Lung (tissue), 12 donors: ENCODE measurements around the gene NOXA1. TPM values are rescaled to one million over a fixed set of nuclear protein-coding genes. Genes with fewer than 3 reads are reported as not detected.

Source experiments
- ATAC-seq: fragments of 200-7000 bp; cut with Tn5 transposase; one replicate; pipeline ENCODE4 v1.9.1; 2020; ENCODE audit warnings: moderate number of reproducible peaks; ENCODE audit not compliant: insufficient read depth, low FRiP score
- DNase-seq, 3 donors: peaks; one replicate each; pipeline ENCODE4 v3.0.0-alpha.2; 2013 to 2017
- H3K27ac ChIP-seq, 2 donors: one replicate each; pipeline ENCODE4 v1.5.1; 2013; ENCODE audit warnings: mild to moderate bottlenecking in 2 of 2, moderate library complexity in 2 of 2, control low read depth in 1 of 2, inconsistent platforms in 1 of 2, low read depth in 1 of 2, low read length in 1 of 2
- H3K27me3 ChIP-seq, 3 donors: one replicate each; pipeline ENCODE4 v1.5.1; 2013; ENCODE audit warnings: low read length in 2 of 3; ENCODE audit not compliant: control insufficient read depth in 3 of 3, insufficient read depth in 3 of 3
- H3K36me3 ChIP-seq, 4 donors: one replicate each; pipeline ENCODE4 v1.5.1; 2013; ENCODE audit warnings: low read length in 4 of 4, mild to moderate bottlenecking in 1 of 4, moderate library complexity in 1 of 4; ENCODE audit not compliant: control insufficient read depth in 4 of 4, insufficient read depth in 4 of 4
- H3K4me1 ChIP-seq, 5 donors: one replicate each; pipeline ENCODE4 v1.5.1; 2013; ENCODE audit warnings: low read length in 5 of 5, mild to moderate bottlenecking in 2 of 5, moderate library complexity in 1 of 5; ENCODE audit not compliant: control insufficient read depth in 5 of 5, insufficient read depth in 5 of 5
- H3K4me3 ChIP-seq: one replicate; pipeline ENCODE4 v1.5.1; 2013; ENCODE audit warnings: mild to moderate bottlenecking, control low read depth, moderate library complexity
- H3K9ac ChIP-seq, 2 donors: one replicate each; pipeline ENCODE4 v1.5.1; 2013; ENCODE audit warnings: low read length in 2 of 2, control low read depth in 1 of 2; ENCODE audit not compliant: insufficient read depth in 1 of 2
- H3K9me3 ChIP-seq, 4 donors: one replicate each; pipeline ENCODE4 v1.5.1; 2013; ENCODE audit warnings: low read length in 3 of 4, mild to moderate bottlenecking in 1 of 4, moderate library complexity in 1 of 4; ENCODE audit not compliant: control insufficient read depth in 4 of 4, insufficient read depth in 3 of 4
- WGBS, 2 donors: extraction: QIAGEN DNeasy Blood & Tissue Kit; methylation state at CpG; one replicate each; pipeline ENCODE4 v1.1.7; 2013; 5-methylcytosine and 5-hydroxymethylcytosine counted together
- polyA plus RNA-seq, 2 donors: library from polyadenylated mRNA; stranded (reverse); fragments of 200-250 nt; gene quantifications; one replicate each; pipeline ENCODE4 v1.2.1, GENCODE V29; 2013
- total RNA-seq, 2 donors: library from RNA; depleted of rRNA in 1 of 2; stranded (reverse); fragments of >200 nt in 1 of 2; gene quantifications; one replicate each; pipeline ENCODE4 v1.2.1, GENCODE V29; 2014 to 2021
- TF ChIP-seq, protein P1 (sequence below): IDR thresholded peaks from 2 replicates; pipeline ENCODE4 v1.5.1; 2012; ENCODE audit warnings: mild to moderate bottlenecking; ENCODE audit errors: control extremely low read depth, extremely low read depth
- donor health status: control.
- donor health status: control.
- donor health status: Bipolar disorder and iron deficiency.
- donor health status: healthy.
- donor health status: DM: yes; HTN: yes; CAD: no.

The NOXA1 gene
- total and polyA plus RNA-seq, 4 donors, result 2.1 to 11.7 (median 6.6) TPM

DNA sequence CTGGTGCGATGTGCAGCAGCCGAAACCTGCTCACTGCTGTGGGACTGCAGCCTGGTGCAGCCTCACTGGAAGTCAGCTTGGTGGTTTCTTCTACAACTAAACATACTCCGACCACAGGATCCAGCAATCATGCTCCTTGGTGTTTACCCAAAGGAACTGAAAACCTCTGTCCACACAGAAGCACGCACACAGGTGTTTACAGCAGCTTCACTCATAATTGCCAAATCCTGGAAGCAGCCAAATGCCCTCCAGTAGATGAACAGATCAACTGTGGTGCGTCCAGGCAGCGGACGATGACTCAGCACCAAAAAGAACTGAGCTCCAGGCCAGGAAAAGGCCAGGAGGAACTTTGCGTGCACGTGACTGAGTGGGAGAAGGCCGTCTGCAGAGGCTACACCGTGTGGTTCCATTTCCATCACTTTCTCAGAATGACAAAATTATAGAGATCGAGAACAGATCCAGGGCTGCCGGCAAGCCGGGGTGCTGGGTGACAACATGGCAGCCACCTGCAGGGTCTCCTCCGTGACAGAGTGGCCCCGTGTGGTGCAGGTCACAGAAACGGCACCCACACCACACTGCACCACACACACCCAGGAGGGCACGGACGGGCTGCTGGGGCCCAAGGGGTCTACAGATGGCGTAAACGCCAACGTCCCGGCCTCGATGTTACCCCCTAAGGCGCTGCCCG, 59.0 kb downstream of the NOXA1 start:
- WGBS, 2 donors, result 59 to 75% methylated on average over 26 of the region's 26 CpGs

More for the DNA sequence above, 59.0 kb downstream of the NOXA1 start:
- Histone ChIP-seq H3K4me1 (peaks cover 0 to 4% (median 0%) of the 10 kb centered on the region in 5 donors), H3K27ac (no peak overlapping the region), H3K9ac (no peak overlapping the region), H3K27me3 (no peaks in the 10 kb centered on the region), H3K36me3 (no peaks in the 10 kb centered on the region), H3K4me3 (no peak overlapping the region), H3K9me3 (no peaks in the 10 kb centered on the region)
- ATAC-seq (peak; percentile 25), DNase-seq (no peak)
- TF ChIP-seq, protein P1, sequence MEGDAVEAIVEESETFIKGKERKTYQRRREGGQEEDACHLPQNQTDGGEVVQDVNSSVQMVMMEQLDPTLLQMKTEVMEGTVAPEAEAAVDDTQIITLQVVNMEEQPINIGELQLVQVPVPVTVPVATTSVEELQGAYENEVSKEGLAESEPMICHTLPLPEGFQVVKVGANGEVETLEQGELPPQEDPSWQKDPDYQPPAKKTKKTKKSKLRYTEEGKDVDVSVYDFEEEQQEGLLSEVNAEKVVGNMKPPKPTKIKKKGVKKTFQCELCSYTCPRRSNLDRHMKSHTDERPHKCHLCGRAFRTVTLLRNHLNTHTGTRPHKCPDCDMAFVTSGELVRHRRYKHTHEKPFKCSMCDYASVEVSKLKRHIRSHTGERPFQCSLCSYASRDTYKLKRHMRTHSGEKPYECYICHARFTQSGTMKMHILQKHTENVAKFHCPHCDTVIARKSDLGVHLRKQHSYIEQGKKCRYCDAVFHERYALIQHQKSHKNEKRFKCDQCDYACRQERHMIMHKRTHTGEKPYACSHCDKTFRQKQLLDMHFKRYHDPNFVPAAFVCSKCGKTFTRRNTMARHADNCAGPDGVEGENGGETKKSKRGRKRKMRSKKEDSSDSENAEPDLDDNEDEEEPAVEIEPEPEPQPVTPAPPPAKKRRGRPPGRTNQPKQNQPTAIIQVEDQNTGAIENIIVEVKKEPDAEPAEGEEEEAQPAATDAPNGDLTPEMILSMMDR, result no peak

Other genes with a start within 250 kb of the NOXA1 start
- 10 to 100 TPM; 31.9 to 60.9 TPM for gene ANAPC2, start 234.8 kb upstream of the NOXA1 start, total RNA-seq
- gene ANAPC2, start 234.8 kb upstream of the NOXA1 start, polyA plus RNA-seq, result 10 to 100 TPM; 32.3 to 50.0 TPM
- gene SSNA1, start 234.7 kb upstream of the NOXA1 start, total RNA-seq, result 10 to 100 TPM; 40.8 to 87.0 TPM
- 100 to 1,000 TPM; 114 to 144 TPM for gene SSNA1, start 234.7 kb upstream of the NOXA1 start, polyA plus RNA-seq
- gene TPRN, start 222.7 kb upstream of the NOXA1 start, total RNA-seq, result 10 to 100 TPM in 1 of 2 donors, 1 to 10 TPM in 1; 8.9 to 30.6 TPM
- 10 to 100 TPM; 12.6 to 18.3 TPM for gene TPRN, start 222.7 kb upstream of the NOXA1 start, polyA plus RNA-seq
- 10 to 100 TPM; 26.0 to 35.8 TPM for gene TMEM203, start 217.7 kb upstream of the NOXA1 start, total RNA-seq
- gene TMEM203, start 217.7 kb upstream of the NOXA1 start, polyA plus RNA-seq, result 10 to 100 TPM; 31.8 to 39.3 TPM
- gene NDOR1, start 217.7 kb upstream of the NOXA1 start, total RNA-seq, result 10 to 100 TPM in 1 of 2 donors, 1 to 10 TPM in 1; 4.5 to 22.0 TPM
- 10 to 100 TPM; 11.8 to 12.2 TPM for gene NDOR1, start 217.7 kb upstream of the NOXA1 start, polyA plus RNA-seq
- gene RNF208, start 201.2 kb upstream of the NOXA1 start, total RNA-seq, result 1 to 10 TPM; 1.7 to 7.5 TPM
- 10 to 100 TPM in 1 of 2 donors, 1 to 10 TPM in 1; 3.1 to 12.0 TPM for gene RNF208, start 201.2 kb upstream of the NOXA1 start, polyA plus RNA-seq
- under 1 TPM in 1 of 2 donors, not detected in 1; 0.92 TPM for gene CYSRT1, start 198.2 kb upstream of the NOXA1 start, total RNA-seq
- 1 to 10 TPM in 1 of 2 donors, under 1 TPM in 1; 0.70 to 2.7 TPM for gene CYSRT1, start 198.2 kb upstream of the NOXA1 start, polyA plus RNA-seq
- gene RNF224, start 195.9 kb upstream of the NOXA1 start, total RNA-seq, result 1 to 10 TPM in 1 of 2 donors, under 1 TPM in 1; 0.52 to 1.1 TPM
- 1 to 10 TPM in 1 of 2 donors, under 1 TPM in 1; 0.24 to 1.1 TPM for gene RNF224, start 195.9 kb upstream of the NOXA1 start, polyA plus RNA-seq
- under 1 TPM in 1 of 2 donors, not detected in 1; 0.65 TPM for gene SLC34A3, start 192.5 kb upstream of the NOXA1 start, total RNA-seq
- gene SLC34A3, start 192.5 kb upstream of the NOXA1 start, polyA plus RNA-seq, result under 1 TPM; 0.03 to 0.12 TPM
- 100 to 1,000 TPM; 163 to 505 TPM for gene TUBB4B, start 182.1 kb upstream of the NOXA1 start, total RNA-seq
- gene TUBB4B, start 182.1 kb upstream of the NOXA1 start, polyA plus RNA-seq, result 100 to 1,000 TPM; 326 to 338 TPM
- not detected for gene STPG3, start 172.1 kb upstream of the NOXA1 start, total RNA-seq
- gene STPG3, start 172.1 kb upstream of the NOXA1 start, polyA plus RNA-seq, result under 1 TPM in 1 of 2 donors, not detected in 1; 0.18 TPM
- gene NELFB, start 168.1 kb upstream of the NOXA1 start, total RNA-seq, result 10 to 100 TPM; 30.4 to 56.2 TPM
- gene NELFB, start 168.1 kb upstream of the NOXA1 start, polyA plus RNA-seq, result 10 to 100 TPM; 37.3 to 51.1 TPM
- 10 to 100 TPM; 12.1 to 42.5 TPM for gene TOR4A, start 145.7 kb upstream of the NOXA1 start, total RNA-seq
- gene TOR4A, start 145.7 kb upstream of the NOXA1 start, polyA plus RNA-seq, result 10 to 100 TPM in 1 of 2 donors, 1 to 10 TPM in 1; 9.6 to 29.2 TPM
- 10 to 100 TPM in 1 of 2 donors, 1 to 10 TPM in 1; 5.2 to 10.8 TPM for gene NRARP, start 121.1 kb upstream of the NOXA1 start, total RNA-seq
- gene NRARP, start 121.1 kb upstream of the NOXA1 start, polyA plus RNA-seq, result 1 to 10 TPM; 2.1 to 6.4 TPM
- 10 to 100 TPM; 17.5 to 21.5 TPM for gene EXD3, start 231 bp upstream of the NOXA1 start, total RNA-seq
- gene EXD3, start 231 bp upstream of the NOXA1 start, polyA plus RNA-seq, result 10 to 100 TPM in 1 of 2 donors, 1 to 10 TPM in 1; 8.6 to 30.5 TPM
- under 1 TPM; 0.14 to 0.28 TPM for gene ENTPD8, start 18.0 kb downstream of the NOXA1 start, total RNA-seq
- under 1 TPM; 0.08 to 0.45 TPM for gene ENTPD8, start 18.0 kb downstream of the NOXA1 start, polyA plus RNA-seq
- gene NSMF, start 35.9 kb downstream of the NOXA1 start, total RNA-seq, result 10 to 100 TPM; 13.8 to 34.1 TPM
- gene NSMF, start 35.9 kb downstream of the NOXA1 start, polyA plus RNA-seq, result 10 to 100 TPM; 26.1 to 39.8 TPM
- 1 to 10 TPM; 6.5 to 8.9 TPM for gene PNPLA7, start 127.0 kb downstream of the NOXA1 start, total RNA-seq
- 1 to 10 TPM in 1 of 2 donors, under 1 TPM in 1; 0.79 to 8.8 TPM for gene PNPLA7, start 127.0 kb downstream of the NOXA1 start, polyA plus RNA-seq
- 10 to 100 TPM; 24.2 to 55.2 TPM for gene MRPL41, start 128.5 kb downstream of the NOXA1 start, total RNA-seq
- 100 to 1,000 TPM in 1 of 2 donors, 10 to 100 TPM in 1; 51.3 to 110 TPM for gene MRPL41, start 128.5 kb downstream of the NOXA1 start, polyA plus RNA-seq
- 10 to 100 TPM; 28.0 to 36.5 TPM for gene DPH7, start 155.5 kb downstream of the NOXA1 start, total RNA-seq
- gene DPH7, start 155.5 kb downstream of the NOXA1 start, polyA plus RNA-seq, result 10 to 100 TPM; 23.6 to 32.6 TPM
- 10 to 100 TPM; 11.4 to 25.5 TPM for gene ZMYND19, start 167.1 kb downstream of the NOXA1 start, total RNA-seq
- 10 to 100 TPM; 15.4 to 29.1 TPM for gene ZMYND19, start 167.1 kb downstream of the NOXA1 start, polyA plus RNA-seq
- 10 to 100 TPM; 57.4 to 94.8 TPM for gene ARRDC1, start 182.3 kb downstream of the NOXA1 start, total RNA-seq
- 100 to 1,000 TPM in 1 of 2 donors, 10 to 100 TPM in 1; 94.4 to 137 TPM for gene ARRDC1, start 182.3 kb downstream of the NOXA1 start, polyA plus RNA-seq
- gene EHMT1, start 195.6 kb downstream of the NOXA1 start, total RNA-seq, result 10 to 100 TPM; 76.4 to 91.5 TPM
- gene EHMT1, start 195.6 kb downstream of the NOXA1 start, polyA plus RNA-seq, result 10 to 100 TPM; 32.2 to 39.9 TPM